T-helper 17 cell (primary cell): ENCODE data around the gene NUP62. TPM values are rescaled to one million over a fixed set of nuclear protein-coding genes. Genes with fewer than 3 reads are reported as not detected.
A peak's percentile ranks its signal among the peaks of the same experiment; 100 is the strongest.

Experiments
- ATAC-seq: fragments of 150-1000 bp; cut with Tn5 transposase; 2 replicates; pipeline ENCODE4 v1.10.0; 2021; ENCODE audit warnings: mild to moderate bottlenecking, moderate library complexity
- DNase-seq, 3 donors: peaks; one replicate each; pipeline versions ENCODE4 v3.0.0 to v3.0.0-alpha.2; 2020 to 2021
- H3K9me3 ChIP-seq: one replicate; pipeline ENCODE4 v1.7.0; 2013; ENCODE audit warnings: low read length, mild to moderate bottlenecking; ENCODE audit not compliant: control insufficient read depth, poor library complexity, severe bottlenecking
- H3K27ac Mint-ChIP-seq: one replicate; pipeline ENCODE4 v1.8.0; 2022; ENCODE audit warnings: mild to moderate bottlenecking, moderate library complexity, mixed read lengths
- H3K27me3 Mint-ChIP-seq: one replicate; pipeline ENCODE4 v1.8.0; 2022; ENCODE audit warnings: mixed read lengths
- H3K36me3 Mint-ChIP-seq: one replicate; pipeline ENCODE4 v1.8.0; 2022; ENCODE audit warnings: low read depth, mixed read lengths
- H3K4me1 Mint-ChIP-seq: one replicate; pipeline ENCODE4 v1.8.0; 2022; ENCODE audit warnings: mild to moderate bottlenecking, mixed read lengths
- H3K4me3 Mint-ChIP-seq: one replicate; pipeline ENCODE4 v1.8.0; 2022; ENCODE audit warnings: mild to moderate bottlenecking, moderate library complexity, mixed read lengths
- total RNA-seq, 4 donors: library from RNA in 2 of 4; stranded (reverse) in 2 of 4; gene quantifications; one replicate each; pipeline ENCODE4 v1.2.3 and lab custom pipeline; 2022 to 2026

NUP62 gene
- total RNA-seq, 2 donors from 2014 or later: 46.8 to 62.4 TPM

DNA sequence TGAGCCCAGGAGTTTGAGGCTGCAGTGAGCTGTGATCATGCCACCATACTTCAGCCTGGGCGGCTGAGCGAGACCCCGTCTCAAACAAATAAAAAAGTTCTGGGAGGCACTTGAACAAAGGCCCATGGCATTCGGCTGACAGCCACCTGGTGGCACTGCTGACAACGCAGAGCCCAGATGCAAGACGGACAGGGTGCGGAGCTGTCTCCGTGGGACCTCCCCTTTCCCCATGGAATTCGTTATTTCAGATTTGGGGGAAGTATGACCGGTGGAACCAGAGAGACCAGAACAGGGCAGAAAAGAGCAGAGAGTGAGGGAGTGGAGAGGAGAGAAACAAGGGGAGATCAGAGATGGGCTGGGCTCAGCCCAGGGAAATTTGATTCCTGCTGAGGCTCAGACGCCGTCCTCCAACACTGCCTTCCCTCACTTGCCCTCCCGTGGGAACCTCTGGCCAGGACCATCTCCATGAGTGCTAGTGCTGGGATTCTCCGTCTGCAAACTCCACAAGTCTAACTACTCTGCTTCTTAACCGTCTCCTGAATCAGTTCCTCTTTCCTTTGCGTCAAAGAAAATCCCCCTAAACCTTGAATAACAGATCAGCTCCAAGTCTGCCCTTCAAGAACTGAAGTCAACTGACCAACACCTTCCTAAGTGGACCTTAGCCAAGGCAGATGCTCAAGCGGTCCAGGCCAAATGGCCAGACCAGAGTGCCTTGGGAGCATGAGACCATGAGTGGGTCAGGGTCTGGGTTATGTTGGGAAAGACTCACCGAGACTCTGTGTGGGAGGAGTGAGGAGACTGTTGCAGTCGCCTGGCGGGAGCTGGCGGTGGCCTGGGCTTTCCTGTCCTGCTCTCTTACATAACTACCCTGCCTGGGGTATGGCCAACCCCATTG, 12.2 kb downstream of the NUP62 start:
- ATAC-seq (no peak), DNase-seq (no peak)
- Mint-ChIP-seq H3K36me3 (peaks cover 6% of the 10 kb centered on the region), H3K27ac (peak overlapping the region; percentile 67), H3K4me1 (peaks cover 39% of the 10 kb centered on the region), H3K27me3 (no peaks in the 10 kb centered on the region), H3K4me3 (no peak overlapping the region)
- no peaks in the 10 kb centered on the region for H3K9me3 ChIP-seq

GRCh38 chr19:49915271-49915670, 14.0 kb downstream of the NUP62 start:
- H3K9me3 ChIP-seq: no peaks in the 10 kb centered on the region
- no peak overlapping the region for H3K4me3 Mint-ChIP-seq
- no peak for ATAC-seq
- H3K4me1 Mint-ChIP-seq: peaks cover 40% of the 10 kb centered on the region
- no peaks in the 10 kb centered on the region for H3K27me3 Mint-ChIP-seq
- no peak for DNase-seq
- peak overlapping the region; percentile 84 for H3K27ac Mint-ChIP-seq
- H3K36me3 Mint-ChIP-seq: peaks cover 6% of the 10 kb centered on the region

GRCh38 chr19:49913720-49914119, 15.6 kb downstream of the NUP62 start:
- H3K27ac Mint-ChIP-seq: peak overlapping the region; percentile 97

GRCh38 chr19:49912965-49913685, 16.2 kb downstream of the NUP62 start:
- H3K4me3 Mint-ChIP-seq: no peak overlapping the region
- H3K36me3 Mint-ChIP-seq: peaks cover 6% of the 10 kb centered on the region
- peak overlapping the region; percentile 97 for H3K27ac Mint-ChIP-seq
- ATAC-seq (no peak), DNase-seq (no peak)
- no peaks in the 10 kb centered on the region for H3K27me3 Mint-ChIP-seq
- no peaks in the 10 kb centered on the region for H3K9me3 ChIP-seq
- H3K4me1 Mint-ChIP-seq: peaks cover 36% of the 10 kb centered on the region

More at GRCh38 chr19:49913720-49914119, 15.6 kb downstream of the NUP62 start:
- Mint-ChIP-seq H3K27me3 (no peaks in the 10 kb centered on the region), H3K36me3 (peaks cover 6% of the 10 kb centered on the region), H3K4me1 (peaks cover 35% of the 10 kb centered on the region), H3K4me3 (no peak overlapping the region)
- no peak for ATAC-seq
- DNase-seq: no peak
- no peaks in the 10 kb centered on the region for H3K9me3 ChIP-seq

GRCh38 chr19:49911381-49912145, 17.7 kb downstream of the NUP62 start:
- Mint-ChIP-seq H3K27me3 (no peaks in the 10 kb centered on the region), H3K4me3 (peak overlapping the region; percentile 78), H3K36me3 (peaks cover 6% of the 10 kb centered on the region), H3K27ac (peak overlapping the region; percentile 97), H3K4me1 (peaks cover 40% of the 10 kb centered on the region)
- DNase-seq: no peak
- peak; percentile 80 for ATAC-seq
- no peaks in the 10 kb centered on the region for H3K9me3 ChIP-seq

DNA sequence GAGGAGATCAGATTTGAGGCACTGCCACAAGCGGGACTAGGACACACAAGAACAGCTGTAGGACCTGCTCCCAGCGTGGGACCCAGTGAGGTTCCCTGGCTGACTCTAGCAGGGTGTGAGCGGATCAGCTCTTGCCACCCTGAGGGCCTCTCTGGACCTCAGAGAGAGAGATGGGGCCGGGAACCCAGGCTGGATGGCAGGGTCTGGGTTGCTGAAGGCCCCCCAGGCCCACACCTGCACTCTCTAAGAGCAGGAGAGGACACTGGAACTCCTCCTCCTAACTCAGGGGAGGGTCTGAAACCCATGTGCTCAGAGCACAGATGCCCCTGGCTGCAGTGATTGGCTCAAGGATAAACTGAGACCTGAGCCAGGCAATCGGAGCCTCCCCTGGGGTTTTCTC, 19.1 kb downstream of the NUP62 start:
- DNase-seq: no peak
- no peaks in the 10 kb centered on the region for H3K9me3 ChIP-seq
- Mint-ChIP-seq H3K4me1 (peaks cover 39% of the 10 kb centered on the region), H3K4me3 (no peak overlapping the region), H3K27ac (no peak overlapping the region), H3K27me3 (no peaks in the 10 kb centered on the region), H3K36me3 (peaks cover 2% of the 10 kb centered on the region)
- ATAC-seq: no peak

- Mint-ChIP-seq H3K36me3 (peaks cover 2% of the 10 kb centered on the region), H3K4me1 (peaks cover 35% of the 10 kb centered on the region), H3K27ac (peak overlapping the region; percentile 57), H3K4me3 (no peak overlapping the region), H3K27me3 (no peaks in the 10 kb centered on the region)
- no peak for ATAC-seq
- H3K9me3 ChIP-seq: no peaks in the 10 kb centered on the region
- DNase-seq: no peak
Observed at GRCh38 chr19:49908480-49909420, 20.6 kb downstream of the NUP62 start.

DNA sequence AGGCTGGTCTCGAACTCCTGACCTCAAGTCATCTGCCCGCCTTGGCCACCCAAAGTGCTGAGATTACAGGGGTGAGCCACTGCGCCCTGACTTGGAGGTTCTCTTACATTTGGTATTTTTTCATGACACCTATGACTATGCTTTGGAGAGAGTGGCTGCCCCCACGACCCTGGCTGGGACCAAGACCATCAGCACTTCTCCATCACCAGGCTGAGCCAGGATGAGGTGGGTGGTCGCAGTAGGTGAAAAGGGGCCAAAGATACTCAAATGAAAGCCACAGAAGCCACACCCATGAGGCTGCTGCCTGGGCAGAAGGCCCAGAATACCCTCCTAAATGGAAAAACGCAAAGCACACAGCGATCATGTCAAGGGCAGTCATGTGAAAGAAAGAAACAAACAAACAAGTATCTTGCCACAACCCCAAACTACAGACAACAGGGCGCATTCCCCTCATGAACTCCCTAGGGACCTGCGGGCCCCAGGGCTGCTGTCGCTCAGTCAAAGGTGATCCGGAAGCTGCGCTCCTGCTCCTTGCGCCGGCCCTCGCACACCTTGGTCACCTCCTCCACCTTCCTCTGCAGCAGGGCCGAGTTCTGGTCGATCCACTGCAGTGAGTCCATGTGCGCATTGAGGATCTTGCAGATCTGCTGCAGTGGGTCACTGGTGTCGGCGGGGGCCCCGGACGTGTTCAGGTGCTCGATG, 21.4 kb downstream of the NUP62 start:
- no peaks in the 10 kb centered on the region for H3K27me3 Mint-ChIP-seq
- ATAC-seq: no peak
- H3K27ac Mint-ChIP-seq: no peak overlapping the region
- H3K4me1 Mint-ChIP-seq: peaks cover 27% of the 10 kb centered on the region
- DNase-seq: no peak
- H3K36me3 Mint-ChIP-seq: peaks cover 2% of the 10 kb centered on the region
- H3K9me3 ChIP-seq: no peaks in the 10 kb centered on the region
- no peak overlapping the region for H3K4me3 Mint-ChIP-seq

DNA sequence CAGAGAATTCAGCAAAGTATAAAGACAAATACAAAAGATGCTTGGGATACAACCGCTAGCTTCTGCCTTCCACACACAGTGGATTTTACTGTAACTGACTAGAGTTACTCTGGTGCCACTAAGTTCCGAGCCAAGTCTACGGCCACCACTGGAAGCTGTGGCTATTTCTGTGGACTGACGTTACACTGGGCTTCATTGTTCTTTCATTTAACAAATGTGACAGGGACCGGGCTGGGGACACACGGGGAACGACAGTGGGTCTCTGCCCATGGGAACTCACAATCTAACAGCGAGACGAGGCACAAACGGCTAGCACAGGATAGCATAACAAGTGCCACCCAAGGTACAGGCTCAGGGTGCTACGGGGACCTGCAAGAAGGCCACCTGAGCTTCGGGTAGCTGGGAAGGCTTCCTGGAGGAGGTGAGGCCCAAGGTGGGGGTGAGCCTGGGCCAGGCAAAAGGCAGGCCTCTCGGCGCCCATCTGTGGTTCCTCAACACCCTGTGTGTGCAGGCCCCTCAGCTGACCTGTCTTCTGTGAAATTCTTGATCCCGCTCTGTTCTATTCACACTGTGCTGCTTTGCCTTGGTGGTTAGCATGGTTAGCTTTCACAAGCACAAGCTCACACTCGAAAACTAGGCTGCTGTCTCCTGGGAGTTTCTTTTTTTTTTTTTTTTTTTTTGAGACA, 22.3 kb downstream of the NUP62 start:
- H3K36me3 Mint-ChIP-seq: no peaks in the 10 kb centered on the region
- H3K4me1 Mint-ChIP-seq: peaks cover 24% of the 10 kb centered on the region
- no peak overlapping the region for H3K4me3 Mint-ChIP-seq
- no peak for ATAC-seq
- H3K27ac Mint-ChIP-seq: peak overlapping the region; percentile 49
- no peaks in the 10 kb centered on the region for H3K9me3 ChIP-seq
- no peak for DNase-seq
- no peaks in the 10 kb centered on the region for H3K27me3 Mint-ChIP-seq

- no peak overlapping the region for H3K4me3 Mint-ChIP-seq
- no peaks in the 10 kb centered on the region for H3K27me3 Mint-ChIP-seq
- H3K4me1 Mint-ChIP-seq: peaks cover 10% of the 10 kb centered on the region
- no peaks in the 10 kb centered on the region for H3K36me3 Mint-ChIP-seq
- no peaks in the 10 kb centered on the region for H3K9me3 ChIP-seq
- peak overlapping the region; percentile 34 for H3K27ac Mint-ChIP-seq
- DNase-seq: no peak
- ATAC-seq: no peak
Observed at GRCh38 chr19:49904136-49904535, 25.2 kb downstream of the NUP62 start.

DNA sequence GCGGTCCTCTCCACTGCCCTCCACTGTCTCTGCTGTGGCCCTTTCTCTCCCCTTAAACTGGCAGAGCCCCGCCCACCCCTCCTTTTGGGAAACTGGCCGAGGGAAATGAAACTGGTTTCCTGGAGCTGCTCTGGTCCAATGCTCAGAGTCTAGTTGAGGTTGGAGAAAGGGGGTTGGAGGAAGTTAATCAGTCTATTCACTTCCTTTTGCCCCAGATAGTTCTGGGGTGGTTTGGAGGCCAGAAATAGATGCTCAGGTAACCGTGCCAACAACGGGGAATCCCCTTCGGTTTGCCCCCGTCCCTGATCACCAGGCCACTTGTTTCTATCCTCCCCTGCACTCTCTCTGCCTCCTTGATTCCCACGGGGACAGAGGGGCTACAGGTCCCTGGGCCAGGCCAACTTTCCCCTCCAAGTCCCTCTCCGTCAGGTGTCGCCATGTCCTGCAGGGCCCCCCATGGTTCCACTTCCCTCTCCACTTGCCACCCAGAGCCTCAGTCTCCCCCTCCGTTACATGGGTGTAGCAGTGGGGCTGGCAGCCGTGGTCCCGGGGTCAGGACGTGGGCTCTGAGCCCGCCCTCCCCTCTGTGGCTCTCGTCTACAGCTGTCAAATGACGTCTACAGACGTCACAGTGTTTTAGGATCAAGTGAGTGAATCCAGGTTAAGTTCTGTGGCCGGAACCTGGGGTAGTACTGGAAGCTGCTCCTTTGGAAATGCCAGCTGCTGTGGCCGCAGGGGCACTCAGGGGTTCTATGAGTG, 32.3 kb downstream of the NUP62 start, which contains the start of gene IL4I1:
Gene IL4I1 (minus strand): TSS at position 25 of the 759 bp plus-strand sequence. CDS start 727 bp downstream, outside the sequence.
- DNase-seq (peak; percentile 57 to 71 (median 69)), ATAC-seq (peak; percentile 69)
- Mint-ChIP-seq H3K4me3 (peak within 1 kb of the TSS; percentile 96), H3K36me3 (peaks cover 3% of the 10 kb centered on the region), H3K27me3 (no peaks in the 10 kb centered on the region), H3K27ac (peak within 1 kb of the TSS; percentile 100), H3K4me1 (peaks cover 45% of the 10 kb centered on the region)
- no peaks in the 10 kb centered on the region for H3K9me3 ChIP-seq
